Measurements from ENCODE around the gene VWA3A.
"Not testable (repeated sequence)": the region's sequence is repeated elsewhere in the genome, so short reads cannot be mapped to it uniquely, and the experiment has no call there.

Gene VWA3A, protein sequence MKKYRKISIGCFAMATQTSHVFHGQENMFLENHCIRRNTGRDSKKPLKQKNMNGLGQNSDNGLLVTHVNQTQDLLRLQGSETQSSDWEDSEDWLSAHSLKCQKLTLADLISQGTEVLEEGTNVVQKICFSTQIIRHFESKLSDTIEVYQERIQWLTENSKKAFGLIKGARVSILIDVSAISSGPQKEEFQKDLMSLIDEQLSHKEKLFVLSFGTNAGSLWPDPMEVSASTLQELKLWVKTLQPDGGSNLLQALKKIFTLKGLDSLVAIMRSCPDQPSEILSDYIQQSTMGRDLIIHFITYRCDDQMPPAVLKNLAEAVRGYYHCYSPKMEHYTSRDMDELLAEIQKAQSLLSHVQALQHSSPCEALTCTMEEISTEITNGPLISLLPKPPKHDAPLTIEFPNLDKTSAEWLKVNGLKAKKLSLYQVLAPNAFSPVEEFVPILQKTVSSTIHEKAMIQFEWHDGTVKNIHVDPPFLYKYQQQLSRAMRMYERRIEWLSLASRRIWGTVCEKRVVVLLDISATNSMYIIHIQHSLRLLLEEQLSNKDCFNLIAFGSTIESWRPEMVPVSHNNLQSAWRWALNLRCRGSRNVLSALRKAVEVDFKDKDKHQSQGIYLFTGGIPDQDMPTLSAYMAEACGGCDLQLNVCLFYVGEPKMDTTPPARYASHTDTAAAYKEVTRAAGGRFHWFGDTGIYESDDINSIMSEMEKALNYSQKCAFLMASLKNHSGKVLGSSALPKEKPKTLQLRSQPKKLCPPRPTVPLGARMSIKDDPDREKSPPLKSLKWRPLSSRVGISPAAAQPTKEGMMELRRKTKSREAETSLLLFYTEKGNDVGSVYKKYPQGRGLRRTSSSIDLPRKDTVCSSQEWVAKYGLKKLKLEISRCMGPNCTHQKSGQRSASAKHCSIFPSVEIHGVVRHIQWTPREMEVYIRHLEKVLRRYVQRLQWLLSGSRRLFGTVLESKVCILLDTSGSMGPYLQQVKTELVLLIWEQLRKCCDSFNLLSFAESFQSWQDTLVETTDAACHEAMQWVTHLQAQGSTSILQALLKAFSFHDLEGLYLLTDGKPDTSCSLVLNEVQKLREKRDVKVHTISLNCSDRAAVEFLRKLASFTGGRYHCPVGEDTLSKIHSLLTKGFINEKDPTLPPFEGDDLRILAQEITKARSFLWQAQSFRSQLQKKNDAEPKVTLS

DNA sequence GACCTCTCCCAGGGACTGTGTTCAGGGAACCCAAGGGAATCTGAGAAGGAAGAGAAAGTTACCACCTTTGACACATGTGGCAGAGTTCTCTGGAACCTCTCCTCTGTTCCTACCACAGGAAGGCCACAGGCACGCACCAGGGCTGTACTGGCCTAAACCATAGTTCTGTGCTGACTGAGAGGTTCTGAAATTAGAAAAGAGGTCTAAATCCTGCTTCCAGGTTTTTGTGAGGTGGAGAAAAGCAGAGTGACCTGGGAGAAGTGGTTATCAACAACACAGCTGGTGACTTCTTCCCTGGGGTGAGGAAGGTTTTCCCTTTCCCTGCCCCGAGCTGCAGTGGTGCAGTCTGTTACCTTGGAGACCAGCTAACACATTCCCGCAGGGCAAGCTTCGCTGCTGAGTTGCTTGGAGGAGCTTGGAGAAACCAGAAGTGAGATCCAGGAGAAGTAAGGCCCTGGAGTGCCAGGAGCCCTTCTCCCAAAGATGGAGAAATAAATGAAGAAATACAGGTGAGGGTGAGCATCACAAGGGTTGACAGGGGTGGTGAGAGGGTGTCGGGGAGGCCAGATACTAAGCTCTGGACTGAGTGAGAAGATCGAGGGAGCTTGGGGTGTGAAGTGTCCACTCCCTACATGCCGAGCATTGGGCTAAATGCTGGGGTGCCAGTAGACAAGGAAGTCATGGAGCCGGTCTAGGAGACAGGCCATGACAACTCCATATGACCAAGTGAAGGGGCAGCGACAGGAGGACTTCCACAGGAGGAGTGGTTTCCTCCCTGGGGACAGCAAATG lies at the start of gene VWA3A:
Gene VWA3A (plus strand): TSS at position 399 of the 791 bp plus-strand sequence. CDS start 97 bp downstream, at position 496.
- no peak for DNase-seq

DNA sequence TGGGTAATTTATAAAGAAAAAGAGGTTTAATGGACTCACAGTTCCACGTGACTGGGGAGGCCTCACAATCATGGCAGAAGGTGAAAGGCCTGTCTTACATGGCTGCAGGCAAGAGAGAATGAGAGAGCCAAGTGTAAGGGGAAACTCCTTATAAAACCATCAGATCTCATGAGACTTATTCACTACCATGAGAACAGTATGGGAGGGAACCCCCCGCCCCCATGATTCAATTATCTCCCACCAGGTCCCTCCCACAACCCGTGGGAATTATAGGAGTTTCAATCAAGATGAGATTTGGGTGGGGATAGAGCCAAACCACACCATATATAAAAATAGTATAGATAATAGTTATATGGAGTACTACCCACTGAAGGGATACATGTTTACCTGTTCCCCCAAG lies 48.5 kb upstream of the VWA3A start:
- not testable (repeated sequence) for DNase-seq

DNA sequence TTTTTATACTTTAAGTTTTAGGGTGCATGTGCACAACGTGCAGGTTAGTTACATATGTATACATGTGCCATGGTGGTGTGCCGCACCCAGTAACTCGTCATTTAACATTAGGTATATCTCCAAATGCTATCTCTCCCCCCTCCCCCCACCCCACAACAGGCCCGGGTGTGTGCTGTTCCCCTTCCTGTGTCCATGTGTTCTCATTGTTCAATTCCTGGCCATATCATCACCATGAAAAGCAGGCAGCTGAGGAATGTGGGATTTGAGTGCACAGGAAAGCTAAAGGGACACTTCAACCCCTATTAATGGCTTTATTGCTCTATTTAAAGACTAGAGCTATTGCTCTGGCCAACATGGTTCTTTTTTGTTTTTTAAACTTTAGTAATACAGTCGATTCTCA lies 46.5 kb upstream of the VWA3A start:
- DNase-seq = not testable (repeated sequence)

GRCh38 chr16:22050963-22051362 lies 41.4 kb upstream of the VWA3A start:
- no peak for DNase-seq

- DNase-seq = no peak
These were observed 39.4 kb upstream of the VWA3A start for GRCh38 chr16:22052980-22053379.

DNA sequence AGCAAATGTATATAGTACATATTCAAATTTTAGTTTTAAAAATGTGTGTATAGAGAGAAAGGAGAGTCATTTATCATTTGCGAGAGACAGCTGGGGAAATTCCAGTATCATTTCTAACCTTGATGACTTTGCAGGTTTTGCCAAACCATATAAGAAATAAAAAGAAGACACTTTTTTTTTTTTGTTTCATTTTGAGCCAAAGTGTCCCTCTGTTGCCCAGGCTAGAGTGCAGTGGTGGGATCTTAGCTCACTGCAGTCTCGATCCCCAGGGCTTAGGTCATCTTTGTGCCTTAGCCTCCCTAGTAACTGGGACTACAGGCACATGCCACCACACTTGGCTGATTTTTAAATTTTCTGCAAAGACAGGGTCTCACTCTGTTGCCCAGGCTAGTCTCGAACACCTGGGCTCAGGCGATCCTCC lies 38.4 kb upstream of the VWA3A start:
- DNase-seq = no peak

DNA sequence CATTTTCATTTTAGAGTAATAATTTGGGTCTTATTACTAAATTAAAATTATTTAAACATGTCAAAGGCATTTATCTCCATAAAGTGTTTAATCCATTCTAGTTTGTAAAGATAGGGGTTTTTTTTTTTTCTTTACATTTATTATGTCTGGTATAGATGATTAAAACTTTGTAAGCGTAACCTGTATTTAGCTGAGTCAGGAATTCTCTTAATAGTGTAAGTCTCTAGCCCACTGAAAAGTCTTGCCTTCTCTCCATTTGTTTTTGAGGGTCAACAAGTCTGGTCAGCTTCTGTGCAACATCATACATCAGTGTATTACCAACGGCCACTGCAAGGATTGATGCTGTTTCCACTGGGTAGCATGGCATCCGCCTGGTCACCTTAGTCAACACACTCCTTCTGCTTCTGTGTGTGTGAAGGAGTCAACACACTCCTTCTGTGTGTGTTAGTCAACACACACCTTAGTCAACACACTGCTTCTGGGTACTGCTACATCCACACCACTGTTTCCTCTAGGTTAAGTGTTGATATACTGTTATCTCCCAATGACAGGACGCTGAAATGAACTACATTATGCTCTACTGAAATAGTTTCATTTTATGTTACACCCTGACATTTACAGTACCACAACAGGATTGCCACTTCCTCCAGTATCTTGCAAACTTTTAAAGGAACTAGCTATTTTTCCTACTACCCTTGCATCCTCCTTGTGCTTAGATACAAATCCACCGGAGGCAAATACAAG lies 37.3 kb upstream of the VWA3A start:
- DNase-seq = peak in 1 of 2 donors; percentile 43

DNA sequence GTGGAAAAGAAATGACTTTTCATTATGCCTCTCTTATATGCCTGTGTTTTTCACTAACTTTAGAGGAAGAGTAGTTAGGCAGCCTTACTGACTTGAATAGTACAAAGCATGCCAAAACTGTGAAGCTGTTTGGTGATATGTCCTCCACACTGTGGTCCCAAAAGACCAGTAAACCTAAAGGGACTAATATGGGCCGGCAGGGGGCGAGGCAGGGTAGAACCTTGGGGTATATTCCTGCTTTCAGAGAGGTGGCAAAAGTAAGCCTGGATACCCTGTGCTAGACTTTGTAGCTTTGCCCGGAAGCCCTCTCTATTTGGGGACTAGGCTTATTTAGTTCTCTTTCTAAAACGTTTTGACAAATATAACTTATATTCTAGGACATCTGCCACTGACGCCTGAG lies 36.5 kb upstream of the VWA3A start:
- no peak for DNase-seq

- no peak for DNase-seq
These were observed 28.4 kb upstream of the VWA3A start for GRCh38 chr16:22063888-22064467.

DNA sequence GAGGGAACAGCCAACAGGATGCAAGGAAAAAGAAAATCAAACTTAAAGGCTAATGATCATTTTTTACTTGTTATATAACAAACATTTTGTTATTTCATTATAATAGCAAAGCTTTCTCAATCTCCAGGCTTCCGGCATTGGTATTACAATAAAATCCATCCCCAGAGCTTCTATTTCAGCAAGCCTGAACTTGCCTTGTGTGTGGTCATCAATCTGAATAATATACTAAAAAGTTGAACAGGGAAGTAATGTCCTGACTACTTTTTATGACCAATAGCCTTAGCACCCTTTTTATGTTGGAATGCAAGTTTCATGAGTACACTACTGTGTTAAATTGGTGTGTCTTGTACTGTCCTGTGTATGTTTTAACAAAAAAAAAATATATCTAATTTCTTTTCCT lies 27.1 kb upstream of the VWA3A start:
- no peak for DNase-seq

DNA sequence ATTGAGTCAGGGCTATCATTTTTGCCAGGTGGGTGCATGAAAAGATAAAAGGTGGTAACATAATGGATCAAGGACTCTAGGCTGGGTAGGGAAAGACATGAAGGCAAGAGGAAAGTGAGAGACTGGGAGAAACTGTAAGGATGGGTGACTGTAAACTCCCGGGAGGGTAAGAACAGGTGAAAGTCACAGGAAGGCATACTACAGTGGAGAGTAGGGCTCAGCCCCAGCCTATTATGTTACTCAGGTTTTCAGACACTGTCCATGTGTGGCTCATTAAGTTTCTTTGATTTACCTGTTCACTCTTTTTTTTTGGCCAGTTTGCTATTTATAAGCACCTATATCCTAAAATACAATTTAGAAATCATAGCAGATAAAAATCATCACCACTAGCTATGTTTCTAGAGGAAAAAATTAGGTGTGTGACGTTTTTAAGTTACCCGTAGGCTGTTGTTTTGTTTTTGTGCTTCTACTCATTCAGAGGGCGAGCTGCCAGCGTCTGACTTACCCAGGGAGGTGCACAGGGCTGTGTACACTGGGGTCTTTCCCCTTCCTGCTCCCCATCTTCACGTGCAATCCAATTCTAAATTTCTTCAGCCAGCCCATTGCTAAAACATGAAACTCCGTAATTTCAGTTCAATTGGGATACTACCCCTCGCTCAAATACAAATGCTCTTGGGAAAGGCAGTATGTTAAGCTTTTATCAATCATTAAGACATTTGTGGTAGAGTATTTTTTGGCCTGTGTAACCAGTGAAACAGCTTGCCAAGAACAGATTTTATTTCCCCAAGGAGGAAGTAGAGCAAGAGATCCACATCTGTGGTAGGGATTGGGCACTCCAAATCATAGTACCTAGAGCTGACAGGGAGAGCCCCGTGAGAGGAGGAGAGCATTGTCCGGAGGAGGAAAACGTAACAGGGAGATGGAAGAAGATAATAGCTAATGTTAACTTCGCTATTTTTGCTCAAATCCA lies 21.7 kb upstream of the VWA3A start:
- DNase-seq = no peak

DNA sequence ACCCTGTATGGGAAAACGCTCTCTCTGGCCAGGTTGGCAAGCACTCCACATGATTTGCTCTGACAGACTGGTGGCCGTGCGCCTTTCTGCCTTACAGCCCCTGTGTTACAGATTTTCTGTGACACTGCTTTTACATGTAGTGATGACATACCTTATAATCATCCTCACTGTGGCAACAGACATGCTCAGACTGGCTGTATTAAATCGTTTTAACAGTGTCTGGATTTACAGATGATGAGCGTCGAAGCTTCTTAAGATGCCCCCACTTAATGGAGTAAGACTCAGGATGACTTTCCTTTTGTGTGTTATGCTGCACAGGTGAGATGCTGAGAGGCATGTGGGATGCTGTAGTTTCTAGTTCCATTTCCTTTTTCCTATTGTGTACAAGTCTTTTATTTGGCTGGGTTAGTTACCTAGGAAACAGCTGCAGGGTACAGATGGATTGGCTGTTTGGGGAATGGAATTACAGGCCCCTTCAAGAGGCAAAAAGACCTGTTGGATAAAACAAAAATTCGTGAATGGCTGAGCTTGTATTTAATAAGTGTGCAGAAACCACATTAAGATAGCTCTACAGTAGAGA lies 20.9 kb upstream of the VWA3A start:
- DNase-seq = no peak

DNA sequence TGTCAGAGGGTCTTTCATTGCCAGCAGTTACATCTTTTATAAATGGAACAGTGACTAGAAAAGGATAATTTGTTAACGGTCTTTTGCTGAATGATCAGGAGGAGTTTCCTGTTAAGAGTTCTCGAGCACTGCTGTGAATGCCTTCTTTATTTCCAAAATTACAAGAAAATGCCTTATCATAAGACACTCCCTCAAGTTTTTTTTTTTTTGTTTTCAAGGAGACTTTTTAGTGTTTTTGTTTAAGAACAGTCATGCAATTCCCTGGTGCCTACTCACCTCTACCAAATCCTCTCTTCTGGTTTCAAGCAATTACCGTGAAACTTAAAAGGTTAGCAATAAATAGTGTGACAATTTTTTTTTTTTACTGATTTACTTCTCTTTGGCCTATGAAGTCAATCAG lies 19.0 kb upstream of the VWA3A start:
- no peak for DNase-seq

DNA sequence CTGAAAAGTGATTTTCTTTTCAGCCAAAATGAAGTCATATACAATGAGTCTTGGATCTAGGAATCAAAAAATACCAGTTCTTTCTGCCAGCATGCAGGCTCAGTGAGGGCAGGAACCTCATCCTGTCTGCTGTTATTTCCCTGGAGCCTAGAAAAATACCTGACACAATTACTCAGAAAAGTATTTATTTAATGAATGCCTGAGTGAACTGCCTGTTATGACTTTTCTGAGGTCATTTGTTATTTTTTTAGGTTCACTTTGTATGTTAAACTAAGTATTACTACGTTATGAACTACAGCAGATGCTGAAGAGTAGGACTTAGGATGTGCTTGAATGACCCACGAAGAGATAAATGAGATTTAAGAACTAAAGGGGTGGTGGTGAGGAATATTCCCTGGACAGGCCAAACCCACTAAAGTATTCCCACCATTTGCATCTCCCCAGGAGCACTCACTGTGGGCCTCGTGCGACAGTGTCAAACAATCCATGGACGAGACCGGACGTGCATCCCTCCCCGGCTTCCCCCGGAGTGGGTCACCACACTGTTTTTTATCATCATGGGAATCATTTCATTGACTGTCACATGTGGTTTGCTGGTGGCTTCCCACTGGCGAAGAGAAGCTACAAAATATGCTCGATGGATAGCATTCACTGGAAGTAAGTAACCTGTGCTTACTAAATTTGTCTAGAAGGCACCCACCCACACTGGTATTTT lies 17.1 kb upstream of the VWA3A start:
- DNase-seq = no peak

DNA sequence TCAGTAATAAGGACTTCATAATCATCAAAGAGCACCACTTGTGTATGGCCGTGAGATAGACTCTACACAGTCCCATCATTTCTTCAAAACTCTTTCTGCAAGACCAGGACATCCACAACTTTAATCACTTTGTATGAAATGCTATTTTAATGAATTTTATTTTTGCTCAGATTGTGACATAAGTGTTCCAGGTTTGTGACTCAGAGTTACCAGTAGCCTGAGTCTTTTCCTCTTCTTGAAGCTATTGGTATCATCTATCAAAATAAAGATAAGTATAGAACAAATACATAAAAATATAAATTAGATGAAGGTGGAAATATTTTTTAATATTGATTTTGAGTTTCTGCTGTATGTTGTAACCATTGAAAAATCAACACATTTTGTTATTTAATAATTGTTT lies 16.6 kb upstream of the VWA3A start:
- no peak for DNase-seq

- peak; percentile 23 to 58 for DNase-seq
These were observed 14.5 kb upstream of the VWA3A start for GRCh38 chr16:22077700-22078313.

GRCh38 chr16:22078656-22079055 lies 13.7 kb upstream of the VWA3A start:
- DNase-seq = no peak

- no peak for DNase-seq
These were observed 11.3 kb upstream of the VWA3A start for GRCh38 chr16:22081050-22081449.

DNA sequence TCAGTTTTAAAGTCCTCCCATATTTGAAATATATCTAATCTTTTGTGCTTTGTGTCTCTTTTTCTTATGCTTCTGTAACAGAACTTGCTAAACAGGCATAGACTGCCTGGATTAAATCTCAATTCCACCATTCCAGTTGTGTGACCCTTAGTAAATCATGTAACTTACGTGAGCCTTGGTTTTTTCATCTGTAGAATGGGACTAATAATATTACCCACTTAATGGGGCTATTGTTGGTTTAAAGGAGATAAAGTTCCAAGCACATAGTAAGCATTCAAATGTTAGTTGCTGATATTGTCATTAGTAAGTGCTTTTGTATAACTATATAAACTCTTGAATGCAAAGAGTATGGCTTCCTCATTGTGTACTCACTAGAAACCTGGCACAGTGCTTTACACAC lies 5.9 kb upstream of the VWA3A start:
- no peak for DNase-seq

Data from bone marrow (tissue), 2 donors.